Colon (tissue), 2 donors: ENCODE measurements around the gene LRPAP1.
"Not testable (repeated sequence)": the region's sequence is repeated elsewhere in the genome, so short reads cannot be mapped to it uniquely, and the experiment has no call there.

Experiments
- FAIRE-seq: peaks from 2 replicates; lab custom pipeline; 2012; peaks lifted over from hg19 to GRCh38; lab: Jason Lieb, UNC
- donor health status: control.
- donor health status: control.

LRPAP1 gene

DNA sequence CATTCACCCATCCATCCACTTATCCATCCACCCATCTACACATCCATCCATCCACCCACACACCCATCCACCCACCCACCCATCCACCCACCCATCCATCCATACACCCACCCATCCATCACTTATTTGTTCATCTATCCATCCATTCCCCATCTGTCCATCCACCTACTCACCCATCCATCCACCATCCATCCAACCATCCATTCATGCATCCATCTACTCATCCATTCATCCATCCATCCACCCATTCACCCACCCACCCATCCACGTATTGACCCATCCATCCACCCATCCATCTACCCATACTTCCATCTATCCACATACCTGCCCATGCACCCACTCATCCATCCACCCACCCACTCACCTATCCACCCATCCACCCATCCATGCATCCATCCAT lies 28.2 kb upstream of the LRPAP1 start:
- not testable (repeated sequence) for FAIRE-seq

DNA sequence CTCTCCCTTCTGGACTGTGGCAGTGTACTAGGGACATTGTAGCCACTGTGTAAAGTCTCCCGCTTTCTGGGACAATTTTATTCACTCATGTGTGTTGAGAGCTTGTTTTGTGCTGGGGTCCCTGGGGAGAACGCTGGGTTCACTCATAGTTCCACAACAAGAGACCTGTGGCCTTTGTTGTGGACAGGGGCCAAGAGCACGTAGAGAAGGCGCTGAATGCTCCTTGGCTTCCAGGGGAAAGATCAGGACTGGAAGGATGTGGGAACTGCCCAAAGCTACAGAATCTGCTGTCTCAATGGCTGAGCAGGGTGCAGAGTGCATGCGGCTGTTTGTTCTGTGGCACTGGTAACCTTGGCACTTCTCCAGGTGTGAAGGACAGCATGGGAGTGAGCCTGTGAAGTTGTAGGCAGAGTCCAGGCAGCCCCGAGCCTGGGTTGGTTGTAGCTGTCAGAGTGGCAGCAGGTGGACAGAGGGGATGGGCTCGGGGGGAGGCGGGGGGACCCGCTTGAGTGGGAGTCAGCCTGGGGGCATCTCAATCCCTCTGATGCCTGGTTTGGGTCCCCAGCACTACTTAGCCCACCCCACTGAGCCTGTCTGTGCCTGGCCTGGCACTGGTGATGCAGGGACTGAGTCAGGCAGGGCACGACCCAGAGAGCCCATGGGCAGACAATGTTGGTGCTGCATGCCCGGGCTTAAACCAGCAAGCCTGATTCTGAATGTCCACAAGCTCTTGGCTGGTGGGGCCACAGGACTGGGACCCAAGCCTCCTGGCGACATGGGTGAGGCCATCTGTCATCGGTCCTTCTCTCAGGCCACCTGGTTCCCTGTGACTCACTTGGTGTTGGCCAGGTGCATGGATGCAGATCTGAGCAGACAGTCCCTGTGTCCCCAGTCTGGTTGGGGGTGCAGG lies 27.4 kb upstream of the LRPAP1 start:
- FAIRE-seq, result not testable (repeated sequence)

DNA sequence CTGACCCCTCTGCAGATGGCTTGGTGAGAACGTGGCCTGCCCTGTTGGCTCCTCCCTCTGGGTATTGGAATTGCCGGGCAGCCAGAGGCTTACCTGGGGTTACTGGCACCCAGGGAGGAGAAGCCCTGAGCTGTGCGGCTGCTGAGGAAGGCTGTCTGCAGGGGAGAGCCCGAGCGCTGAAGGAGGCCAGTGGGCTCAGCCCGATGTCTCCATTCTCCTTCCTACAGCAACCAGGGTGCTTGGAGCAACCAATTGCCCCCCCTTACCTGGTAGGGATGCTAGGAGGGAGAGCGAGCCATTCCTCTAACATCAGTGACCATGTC lies 26.3 kb upstream of the LRPAP1 start:
- FAIRE-seq, result not testable (repeated sequence)

DNA sequence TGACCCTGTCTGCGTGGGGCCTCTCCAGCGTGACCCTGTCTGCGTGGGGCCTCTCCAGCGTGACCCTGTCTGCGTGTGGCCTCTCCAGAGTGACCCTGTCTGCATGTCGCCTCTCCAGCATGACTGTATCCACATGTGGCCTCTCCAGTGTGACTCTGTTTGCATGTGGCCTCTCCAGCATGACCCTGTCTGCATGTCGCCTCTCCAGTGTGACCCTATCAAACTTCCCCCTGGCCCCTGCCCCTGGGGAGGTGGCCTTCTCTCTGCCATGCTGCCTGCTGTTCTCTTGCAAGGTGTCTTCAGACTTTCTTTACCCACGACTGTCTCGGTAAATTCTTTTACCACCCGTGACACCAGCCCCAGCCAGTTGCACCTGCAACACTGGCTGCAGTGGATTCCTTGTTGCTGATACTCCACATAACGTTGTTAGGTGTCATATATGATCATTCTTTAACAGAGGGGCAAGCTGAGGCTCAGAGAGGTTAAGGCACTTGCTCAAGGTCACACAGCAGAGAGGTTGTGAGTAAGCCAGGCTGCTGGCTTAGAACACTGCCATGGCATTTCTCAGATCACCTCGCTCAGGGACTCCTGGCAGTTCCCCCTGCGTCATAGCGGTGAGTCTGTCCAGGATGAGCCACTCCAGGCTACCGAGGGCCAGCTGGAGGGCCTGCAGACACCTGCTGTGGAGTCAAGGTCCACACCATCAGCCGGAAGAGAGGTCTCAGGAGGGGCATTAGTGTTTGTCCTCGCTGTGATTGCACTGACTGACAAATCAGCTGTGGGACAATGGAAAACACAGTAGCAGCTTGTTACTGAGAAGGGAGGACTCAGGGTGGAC lies 25.7 kb upstream of the LRPAP1 start:
- not testable (repeated sequence) for FAIRE-seq

DNA sequence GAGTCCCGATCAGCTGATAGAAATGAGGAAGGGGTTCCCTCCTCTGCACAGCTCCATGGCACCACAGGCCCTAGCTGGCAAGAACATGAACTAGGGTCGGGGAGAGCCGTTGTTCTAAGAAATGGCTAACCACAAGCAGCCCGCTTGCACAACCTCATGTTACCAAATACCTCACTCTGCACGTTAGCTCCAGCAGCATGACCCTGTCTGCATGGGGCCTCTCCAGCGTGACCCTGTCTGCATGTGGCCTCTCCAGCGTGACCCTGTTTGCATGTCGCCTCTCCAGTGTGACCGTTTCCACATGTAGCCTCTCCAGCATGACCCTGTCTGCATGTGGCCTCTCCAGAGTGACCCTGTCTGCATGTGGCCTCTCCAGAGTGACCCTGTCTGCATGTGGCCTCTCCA lies 24.9 kb upstream of the LRPAP1 start:
- FAIRE-seq, result not testable (repeated sequence)

DNA sequence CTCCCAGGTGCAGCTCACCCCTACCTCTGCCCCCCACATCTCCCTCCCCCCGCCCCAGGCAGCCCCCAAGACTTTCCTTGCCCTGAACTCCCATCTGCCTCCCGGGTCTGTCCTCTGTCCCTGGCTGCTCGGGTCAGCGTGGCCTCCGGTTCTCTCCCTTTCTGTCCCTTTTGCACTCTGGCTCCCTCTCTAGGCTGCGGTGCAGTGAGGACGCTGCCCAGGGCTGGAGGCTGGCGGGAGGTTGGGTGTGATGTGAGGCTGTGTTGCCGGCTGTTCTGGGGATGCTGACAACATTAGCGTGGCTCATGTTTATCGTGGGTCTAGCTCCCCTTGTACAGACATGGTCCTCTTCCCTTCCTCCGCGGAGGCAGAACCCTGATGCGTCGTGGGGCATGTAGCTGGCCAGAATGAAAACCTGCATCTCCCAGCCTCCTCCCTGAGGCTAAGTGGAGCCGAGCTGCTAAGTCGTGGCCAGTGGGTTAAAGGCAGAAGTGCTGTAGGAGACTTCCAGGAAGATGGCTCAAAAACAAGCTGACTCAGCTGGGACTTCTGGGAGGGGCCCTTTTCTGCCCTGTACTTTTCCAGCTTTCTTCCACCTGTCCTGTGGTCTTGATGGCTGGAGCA lies 24.1 kb upstream of the LRPAP1 start:
- not testable (repeated sequence) for FAIRE-seq

DNA sequence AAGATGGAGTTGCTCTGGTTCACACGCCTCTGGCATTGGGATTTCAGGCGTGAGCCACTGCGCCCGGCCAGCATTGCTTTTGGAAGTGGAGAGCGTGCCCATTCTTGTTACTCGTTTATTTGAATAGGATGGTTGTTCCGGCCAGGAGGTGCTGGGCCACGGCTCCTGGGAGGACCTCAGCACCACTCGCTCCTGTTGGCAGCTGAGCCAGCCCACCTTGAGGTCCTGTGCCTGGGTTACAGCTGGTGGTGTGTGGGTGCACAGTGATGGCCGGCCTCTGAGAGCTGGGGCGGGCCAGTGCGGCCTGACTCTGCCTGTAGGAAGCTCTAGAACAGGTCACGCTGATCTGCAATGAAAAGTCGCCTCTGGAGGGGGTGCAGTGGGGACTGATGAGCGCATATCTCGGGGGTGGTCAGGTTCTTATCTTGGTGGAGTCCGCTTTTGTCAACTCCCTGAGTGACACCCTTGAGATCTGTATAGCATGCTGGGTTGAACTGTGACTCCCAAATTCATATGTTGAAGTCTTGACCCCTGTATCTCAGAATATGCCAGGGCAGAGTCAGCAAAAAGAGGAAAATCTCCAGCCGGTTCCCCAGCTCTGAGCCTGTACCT lies 23.3 kb upstream of the LRPAP1 start:
- FAIRE-seq, result not testable (repeated sequence)

DNA sequence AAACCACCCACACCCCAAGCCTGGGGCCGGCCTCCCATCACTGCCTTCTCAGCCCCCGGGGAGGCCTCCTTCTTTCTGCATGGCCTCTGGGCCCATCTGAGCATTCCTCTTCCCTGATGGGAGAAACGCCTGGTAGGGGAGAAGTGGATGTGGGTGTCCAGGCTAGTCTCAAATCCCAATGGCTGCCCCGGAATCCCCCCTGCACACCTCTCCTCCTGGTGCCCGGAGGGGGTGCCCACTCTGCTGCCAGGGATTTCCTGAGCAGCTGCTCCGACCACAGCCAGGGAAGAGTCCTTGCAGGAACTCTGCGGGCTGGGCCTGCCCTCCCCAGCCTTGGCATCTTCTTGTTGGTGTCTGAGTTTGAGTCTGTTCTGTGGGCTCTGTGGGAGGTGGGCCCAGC lies 19.1 kb upstream of the LRPAP1 start:
- not testable (repeated sequence) for FAIRE-seq

DNA sequence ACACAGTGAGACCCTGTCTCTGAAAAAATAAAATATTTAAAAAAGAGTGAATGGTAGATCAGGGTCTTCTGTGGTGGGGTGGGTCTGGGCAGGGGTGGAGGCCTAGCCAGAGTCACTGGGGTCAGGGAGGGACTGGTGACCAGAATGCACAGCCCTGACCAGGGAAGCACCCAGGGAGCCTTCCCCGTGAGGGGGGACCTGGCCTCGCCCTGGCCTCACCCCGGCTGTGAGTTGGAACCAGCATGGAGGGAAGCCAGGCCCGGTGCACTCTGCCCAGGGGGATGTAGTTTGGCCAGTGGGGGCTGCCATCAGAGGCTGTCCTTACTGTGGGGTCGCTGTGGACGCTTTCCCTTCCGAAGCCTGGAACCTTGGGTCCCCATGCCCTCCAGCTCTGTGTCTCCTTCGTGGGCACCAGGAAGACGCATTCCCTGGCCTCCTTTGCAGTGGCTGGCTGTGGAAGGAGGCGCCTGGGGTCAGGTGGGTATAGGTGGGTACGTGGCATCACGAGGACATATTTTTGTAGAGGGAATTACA lies 18.6 kb upstream of the LRPAP1 start:
- not testable (repeated sequence) for FAIRE-seq

DNA sequence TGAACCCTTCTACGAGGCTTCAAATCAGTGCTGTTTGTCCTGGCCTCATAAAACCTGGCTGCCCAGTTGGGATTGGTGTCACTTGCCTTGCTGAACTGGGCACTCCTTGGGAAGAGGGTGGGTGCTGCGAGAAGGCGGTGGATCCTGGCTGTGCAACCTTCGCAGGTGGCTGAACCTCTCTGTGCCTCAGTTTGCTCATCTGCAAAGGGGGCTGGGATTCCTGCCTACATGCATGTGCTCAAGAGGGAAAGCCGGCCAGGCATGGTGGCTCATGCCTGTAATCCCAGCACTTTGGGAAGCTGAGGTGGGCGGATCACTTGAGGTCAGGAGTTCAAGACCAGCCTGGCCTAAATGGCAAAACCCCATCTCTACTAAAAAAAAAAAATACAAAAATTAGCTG lies 17.8 kb upstream of the LRPAP1 start:
- not testable (repeated sequence) for FAIRE-seq

DNA sequence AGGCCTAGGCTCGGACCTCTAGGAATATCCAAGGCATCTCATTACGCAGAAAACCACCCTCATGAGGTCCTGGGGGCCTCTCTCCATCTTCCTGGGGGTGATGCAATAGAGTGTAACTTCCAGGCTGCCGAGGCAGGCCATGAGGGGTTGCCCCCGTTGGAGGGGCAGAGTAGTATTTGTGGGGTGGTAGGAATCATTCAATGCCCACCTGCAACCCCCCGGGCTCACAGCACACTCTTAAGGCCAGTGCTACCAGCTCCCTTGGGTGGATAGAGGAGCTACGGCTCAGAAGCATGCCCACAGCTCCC lies 17.4 kb upstream of the LRPAP1 start:
- FAIRE-seq, result not testable (repeated sequence)

DNA sequence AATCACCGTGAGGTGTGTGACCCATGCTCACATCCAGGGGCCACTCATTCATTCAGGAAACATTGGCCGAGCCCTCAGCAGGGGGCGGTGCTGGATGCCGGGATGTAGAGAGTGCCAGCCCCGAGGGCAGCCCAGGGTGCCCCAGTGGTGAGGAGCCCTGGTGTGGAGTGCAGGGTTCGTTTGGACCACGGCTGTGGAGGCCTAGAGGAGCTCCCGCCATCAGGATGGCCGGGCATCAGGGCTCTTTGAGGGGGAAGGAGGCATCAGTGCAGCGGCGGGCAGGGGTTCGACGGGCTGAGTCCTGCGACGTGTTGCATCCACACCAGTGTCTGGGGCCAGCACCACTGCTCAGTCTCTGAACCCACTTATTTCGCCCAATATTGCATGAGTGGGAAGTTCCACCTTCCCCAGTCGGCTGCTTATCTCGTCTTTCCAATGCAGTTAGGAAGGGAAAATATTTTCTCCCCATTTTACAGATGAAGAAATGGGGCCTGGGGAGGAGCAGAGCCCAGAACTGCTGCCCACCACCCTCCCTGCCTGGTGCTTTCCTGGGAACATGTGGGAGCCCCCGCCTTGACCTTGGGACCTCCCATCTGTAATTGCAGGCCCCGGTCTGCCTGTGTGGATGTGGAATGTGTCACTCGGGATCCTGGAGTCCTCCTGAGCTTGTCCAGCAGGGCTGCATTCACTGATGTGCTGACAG lies 16.9 kb upstream of the LRPAP1 start:
- FAIRE-seq, result not testable (repeated sequence)

DNA sequence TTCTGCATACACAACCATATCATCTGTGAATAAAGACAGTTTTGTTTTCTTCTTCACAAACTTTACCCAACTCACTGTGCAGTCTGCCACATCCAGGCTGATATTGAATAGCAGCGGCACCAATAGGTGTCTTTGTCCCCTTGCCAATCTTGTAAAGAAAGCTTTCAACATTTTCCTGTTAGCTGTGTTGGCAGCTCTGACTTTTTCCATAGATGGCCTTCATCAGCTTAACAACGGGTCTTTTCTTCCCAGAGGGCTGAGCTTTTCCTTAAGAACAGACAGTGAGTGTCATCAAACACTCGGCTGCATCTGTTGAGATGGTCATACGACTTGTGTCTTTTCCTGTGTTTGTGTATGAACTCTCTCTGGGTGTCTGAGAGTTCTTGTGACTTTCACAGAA lies 14.5 kb upstream of the LRPAP1 start:
- FAIRE-seq, result not testable (repeated sequence)

DNA sequence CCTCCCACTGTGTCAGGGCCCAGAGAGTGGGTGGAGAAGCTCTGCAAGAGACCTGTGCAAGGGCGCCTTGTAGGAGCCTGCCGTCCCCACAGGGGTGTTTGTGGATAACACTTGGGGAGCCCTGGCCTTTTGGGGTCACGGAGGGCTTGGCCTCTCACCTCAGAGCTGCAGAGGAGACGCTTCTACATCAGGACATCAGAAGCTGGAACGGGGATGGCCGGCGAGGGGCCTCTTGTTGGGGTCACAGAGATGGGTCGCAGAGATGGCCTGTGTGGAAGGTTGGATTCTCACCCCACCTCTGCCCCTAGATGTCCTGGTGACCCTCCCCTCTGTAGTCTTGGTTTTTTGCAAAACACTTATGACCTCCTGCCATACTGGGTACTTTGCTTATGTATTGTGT lies 13.1 kb upstream of the LRPAP1 start:
- not testable (repeated sequence) for FAIRE-seq

DNA sequence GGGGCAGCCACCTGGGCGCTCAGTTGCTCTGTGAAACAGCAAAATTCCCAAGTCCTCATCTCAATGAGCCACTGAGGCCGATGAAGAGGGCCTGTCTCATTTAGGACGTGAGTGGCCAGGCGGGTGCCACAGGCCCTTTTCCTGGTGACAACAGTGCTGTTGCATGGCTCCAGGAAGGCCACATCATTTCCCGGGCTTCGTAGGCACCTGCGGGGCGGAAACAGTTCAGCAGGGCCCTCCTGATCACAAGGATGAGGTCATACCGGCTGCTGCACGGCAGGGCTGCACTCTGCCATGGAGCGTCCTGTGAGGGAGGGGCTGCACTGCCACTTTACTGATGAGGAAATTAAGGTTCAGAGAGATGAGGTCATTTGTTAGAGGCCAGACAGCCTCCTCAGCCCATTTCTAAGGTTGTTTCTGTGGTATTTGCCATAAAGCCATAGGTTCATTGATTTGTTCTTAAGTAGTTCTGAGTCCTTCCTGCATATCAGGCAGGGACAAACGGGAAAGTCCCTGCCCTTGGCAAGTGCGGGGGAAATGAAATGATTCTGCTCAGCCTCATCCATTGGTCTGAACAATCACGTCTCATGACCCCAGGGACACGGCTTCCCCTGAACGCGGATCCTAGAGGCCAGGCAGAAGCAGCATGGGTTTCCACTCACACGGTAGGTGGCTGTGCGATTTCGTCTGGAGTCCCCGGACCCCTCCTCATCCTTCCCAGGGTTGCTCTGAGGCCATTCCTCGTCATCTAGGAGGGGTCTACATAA lies 12.2 kb upstream of the LRPAP1 start:
- not testable (repeated sequence) for FAIRE-seq

DNA sequence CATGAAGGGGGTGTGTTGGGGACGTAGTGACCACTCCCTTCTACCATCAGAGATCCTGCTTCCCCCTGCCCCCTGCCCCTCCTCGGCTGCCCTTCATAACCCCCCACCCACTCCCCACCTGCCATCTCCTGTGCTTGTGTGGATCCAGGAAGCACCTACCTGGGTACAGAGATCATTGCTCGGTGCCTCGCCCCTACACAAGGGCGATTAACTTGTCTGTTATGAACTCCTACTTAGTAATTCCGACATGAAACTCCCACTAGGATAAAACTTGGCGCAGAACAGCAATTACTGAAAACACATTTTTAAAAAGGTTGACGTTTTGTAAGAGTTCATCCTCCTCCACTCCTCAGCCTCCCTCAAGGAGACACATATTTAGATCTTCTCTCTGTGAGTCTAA lies 11.2 kb upstream of the LRPAP1 start:
- FAIRE-seq, result not testable (repeated sequence)

DNA sequence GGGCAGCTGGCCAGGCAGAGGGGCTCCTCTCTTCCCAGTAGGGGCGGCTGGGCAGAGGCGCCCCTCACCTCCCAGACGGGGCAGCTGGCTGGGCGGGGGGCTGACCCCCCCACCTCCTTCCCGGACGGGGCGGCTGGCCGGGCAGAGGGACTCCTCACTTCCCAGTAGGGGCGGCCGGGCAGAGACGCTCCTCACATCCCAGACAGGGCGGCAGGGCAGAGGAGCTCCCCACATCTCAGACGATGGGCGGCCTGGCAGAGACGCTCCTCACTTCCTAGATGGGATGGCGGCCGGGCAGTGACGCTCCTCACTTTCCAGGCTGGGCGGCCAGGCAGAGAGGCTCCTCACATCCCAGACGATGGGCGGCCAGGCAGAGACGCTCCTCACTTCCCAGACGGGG lies 6.7 kb upstream of the LRPAP1 start:
- FAIRE-seq, result not testable (repeated sequence)

DNA sequence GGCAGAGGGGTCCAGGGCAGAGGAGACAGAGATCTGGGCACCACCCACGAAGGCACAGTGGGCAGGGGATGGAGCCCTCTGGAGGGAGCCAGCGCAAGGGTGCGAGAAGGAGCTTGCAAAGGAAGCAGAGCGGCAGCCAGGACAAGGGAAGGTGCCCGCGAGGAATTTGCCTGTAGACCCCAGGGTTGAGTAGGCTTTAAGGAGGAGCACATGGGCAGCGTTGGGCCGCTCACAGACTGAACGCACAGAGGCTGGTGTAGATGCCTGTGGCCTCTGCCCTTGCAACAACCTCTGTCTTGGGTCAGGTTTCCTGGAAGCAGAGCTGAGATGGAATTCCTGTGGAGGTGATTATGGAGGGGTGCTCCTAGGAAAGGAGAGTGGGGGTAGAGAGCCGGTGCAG lies 3.6 kb upstream of the LRPAP1 start:
- not testable (repeated sequence) for FAIRE-seq

DNA sequence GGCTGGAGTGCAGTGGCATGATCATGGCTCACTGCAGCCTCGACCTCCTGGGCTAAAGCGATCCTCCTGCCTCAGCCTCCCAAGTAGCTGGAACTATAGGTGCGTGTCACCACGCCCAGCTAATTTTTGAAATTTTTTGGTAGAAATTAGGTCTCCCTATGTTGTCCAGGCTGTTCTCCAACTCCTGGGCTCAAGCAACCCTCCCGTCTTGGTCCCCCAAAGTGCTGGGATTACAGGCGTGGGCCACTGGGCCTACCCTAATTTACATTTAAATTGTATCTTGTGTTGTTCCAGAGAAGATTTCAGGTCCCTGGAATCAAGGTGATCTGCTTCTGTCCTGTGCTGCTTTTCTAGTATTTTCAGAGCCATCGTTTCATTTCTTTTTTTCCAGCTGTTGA lies 1.2 kb upstream of the LRPAP1 start:
- no peak for FAIRE-seq

DNA sequence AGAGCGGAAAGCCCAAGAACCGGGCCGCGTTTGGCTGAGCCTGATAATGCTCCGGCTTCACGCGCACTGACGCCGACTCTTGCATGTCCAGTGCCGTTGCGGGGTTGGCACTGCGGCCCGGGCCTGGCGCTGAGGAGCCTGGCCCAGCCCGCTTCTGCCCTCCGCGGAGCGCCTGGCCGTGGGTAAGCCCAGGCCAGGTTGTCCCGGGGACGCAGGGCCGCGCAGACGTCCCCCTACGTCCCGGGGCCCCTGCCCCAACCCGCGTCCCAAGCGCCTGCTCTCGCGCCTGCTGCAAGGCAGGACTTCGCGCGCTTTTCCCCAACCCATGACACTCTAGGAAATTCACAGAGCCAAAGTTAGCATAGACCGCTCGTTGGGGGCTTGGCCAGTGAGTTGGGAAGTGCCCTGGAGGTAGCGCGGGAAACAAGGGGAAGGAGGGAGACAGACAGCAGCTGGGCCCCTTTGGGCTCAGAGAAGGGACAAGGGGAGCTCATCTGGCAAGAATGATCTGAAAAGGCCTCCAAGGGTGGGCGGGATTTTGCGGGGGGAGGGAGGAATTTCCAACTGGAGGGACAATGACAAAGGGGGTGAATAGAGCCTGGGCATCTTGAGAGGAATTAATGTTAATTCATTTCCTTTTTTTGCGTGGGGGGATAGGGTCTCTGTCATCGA lies 665 bp upstream of the LRPAP1 start:
- FAIRE-seq, result no peak
